Stimulated activated CD8-positive, alpha-beta memory T cell treated with anti-CD3 and anti-CD28 coated beads, Interleukin-2, amount 100 ng/mL, for 1 hour (primary cell): ENCODE measurements around the gene SLC27A3.

Source experiments
- DNase-seq, 2 donors: peaks; one replicate each; pipeline ENCODE4 v3.0.0-alpha.2; 2020; ENCODE audit warnings: low read depth in 2 of 2

SLC27A3 gene

GRCh38 chr1:153799566-153800465 is 24.6 kb downstream of the SLC27A3 start:
- DNase-seq = no peak

DNA sequence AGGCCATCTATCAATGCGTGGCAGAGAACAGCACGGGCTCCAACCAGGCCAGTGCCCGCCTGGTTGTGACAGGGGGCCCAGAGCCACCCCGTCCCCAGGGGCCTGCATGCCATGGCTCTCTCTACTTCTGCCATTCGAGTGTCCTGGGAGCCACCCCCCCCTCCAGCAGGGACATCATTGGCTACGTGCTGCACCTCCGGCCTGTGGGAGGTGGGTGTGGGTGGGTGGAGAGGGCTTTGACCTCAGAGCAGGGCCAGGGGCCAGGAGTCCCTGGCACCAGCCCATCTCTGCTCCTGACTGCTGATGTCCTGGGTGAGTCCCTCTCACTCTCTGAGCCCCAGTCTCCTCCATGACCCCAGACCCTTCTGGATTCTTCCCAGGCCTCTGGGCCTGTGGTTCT is 25.3 kb downstream of the SLC27A3 start:
- DNase-seq = no peak

DNA sequence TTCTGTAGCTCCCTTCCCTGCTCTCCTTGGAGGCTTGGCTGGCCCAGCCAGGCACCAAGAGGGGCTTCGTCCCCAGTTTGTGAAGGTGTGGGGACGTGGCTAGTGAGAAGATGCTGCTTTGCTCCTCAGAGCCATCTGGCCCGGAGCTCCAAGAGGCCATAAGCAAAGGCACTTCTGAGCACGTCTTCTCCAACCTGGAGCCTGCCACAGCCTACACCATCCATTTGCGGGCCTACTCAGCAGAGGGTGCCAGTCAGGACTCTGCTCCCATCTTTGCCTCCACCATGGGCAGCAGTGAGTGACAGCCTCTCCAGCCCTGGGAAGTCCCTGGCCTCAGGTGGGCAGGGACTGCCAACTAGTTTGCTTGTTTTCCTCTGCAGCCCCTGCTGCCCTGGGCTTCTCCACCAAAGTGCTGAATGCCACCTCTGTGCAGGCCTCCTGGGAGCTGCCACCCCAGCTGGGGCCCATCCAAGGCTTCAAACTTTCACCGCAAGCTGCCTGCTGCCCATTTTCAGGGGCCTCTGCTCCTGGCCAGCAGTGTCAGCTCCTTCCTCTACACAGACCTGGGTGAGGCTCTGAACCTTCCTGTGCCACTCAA is 25.9 kb downstream of the SLC27A3 start:
- no peak for DNase-seq

DNA sequence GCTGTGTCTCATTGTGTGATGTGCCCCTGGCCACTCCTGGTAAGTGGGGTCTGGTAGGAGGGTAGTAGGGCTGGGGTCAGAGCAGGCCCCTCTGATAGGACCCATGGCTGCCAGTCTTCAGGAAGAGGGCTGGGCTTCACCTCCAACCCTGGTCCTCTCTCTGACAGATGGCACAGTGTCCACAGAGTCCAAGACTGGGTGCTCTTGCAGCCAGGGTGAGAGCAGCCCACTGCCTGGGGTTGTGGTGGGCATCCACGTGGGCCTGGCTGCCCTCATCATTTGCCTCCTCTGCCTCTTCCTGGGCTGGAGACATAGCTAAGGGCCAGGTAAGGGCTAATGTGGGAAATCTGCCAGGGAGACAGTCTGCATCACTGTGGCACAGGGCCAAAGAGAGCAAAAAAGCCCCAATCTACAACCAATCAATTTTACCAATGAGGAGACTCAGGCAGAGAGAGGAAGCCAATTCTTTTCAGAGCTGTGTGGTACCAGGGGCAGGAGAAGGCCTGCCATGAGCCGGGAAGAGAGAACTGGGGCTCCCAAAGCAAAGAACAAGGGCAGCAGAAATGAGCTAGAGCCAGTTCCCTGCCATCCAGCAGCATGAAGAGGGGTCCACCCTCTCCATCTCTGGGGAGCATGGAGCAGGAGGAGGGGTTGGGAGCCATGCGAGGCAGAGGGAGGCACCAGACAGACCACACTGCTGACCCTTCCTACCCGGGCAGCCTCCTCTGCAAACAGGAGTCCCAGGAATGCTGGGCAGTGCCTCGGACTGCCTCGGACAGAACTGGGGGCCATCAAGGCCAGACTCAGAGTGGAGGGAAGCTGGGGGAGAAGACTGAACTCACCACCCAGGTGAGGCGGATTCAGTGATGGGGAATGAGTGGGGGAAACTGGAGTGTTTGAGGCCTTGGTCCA is 26.8 kb downstream of the SLC27A3 start:
- DNase-seq = no peak

DNA sequence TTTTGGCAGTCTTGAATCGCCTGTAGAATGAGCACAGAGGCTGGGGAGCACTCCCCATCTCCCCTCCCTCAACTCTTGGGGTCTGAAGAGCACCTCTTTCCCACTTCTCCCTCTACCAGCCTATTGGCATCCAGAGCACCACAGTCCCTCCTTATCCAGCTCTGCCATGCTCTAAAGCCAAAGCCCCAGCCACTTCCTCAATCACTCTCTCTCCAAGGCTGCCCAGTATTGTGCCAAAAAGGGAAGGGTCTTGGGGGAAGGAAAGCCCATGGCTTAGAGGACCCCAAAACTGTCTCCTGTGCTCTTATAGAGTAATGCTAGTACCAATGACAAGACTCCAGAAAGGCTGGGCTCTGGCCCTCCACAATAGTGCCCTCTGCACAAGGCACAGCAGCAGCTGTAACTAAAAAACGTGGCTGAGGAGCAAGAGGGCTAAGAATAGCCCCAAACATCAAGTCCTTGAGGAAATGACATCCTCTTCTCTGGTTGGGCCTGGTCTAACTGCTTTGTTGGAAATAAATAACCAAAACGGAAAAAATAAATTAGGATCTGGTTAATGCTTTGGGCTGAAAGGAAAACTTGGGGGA is 28.4 kb downstream of the SLC27A3 start:
- no peak for DNase-seq

DNA sequence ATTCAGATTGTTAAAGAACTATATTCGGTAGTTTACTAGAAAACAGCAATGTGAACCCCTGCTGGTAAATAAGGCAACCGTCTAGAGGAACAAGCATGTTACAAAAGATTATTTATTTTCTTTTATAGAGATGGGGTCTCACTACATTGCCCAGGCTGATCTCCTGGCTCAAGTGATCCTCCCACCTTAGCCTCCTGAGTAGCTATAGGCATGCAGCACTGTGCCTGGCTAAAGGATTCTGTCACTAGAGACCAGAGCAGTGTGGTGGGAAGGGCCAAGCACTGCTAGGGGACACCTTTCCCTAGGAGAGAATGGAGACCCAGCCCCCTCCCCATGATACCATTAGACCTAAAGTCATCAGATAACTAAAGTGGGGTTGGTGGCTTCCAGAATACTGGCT is 28.9 kb downstream of the SLC27A3 start:
- no peak for DNase-seq

DNA sequence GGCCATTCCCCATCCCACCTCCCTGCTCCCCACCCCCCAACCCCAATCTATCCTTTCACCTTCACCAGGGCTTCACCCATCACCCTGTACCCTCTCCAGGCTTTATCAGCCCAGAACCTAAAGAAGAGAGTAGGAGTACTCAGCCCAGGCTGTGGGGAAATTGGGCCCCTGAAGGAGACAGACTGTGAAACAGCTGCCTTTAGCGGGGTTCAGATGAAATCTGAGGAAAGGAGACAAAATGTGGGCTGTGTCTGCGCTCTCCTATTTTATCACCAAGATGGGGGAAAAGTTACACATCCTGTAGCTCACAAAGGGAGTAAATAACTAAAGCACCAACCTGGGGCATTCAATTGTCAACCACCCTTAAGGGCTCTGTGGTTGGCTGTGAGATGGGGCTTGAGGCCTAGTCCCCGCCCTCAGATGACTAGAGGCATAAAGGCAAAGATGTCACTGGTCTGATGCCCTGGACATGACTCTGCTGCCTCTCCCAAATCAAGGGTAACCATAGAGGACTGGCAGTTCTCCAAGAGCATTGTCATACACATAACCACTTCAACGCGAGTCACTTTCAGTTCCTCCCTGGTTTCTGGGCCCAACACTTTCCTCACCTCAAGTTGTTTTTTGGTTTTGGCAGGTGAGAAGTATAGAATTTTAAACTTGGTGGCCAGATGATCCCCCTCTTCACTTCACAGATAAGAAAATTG is 30.0 kb downstream of the SLC27A3 start:
- DNase-seq = peak; percentile 33 to 36

DNA sequence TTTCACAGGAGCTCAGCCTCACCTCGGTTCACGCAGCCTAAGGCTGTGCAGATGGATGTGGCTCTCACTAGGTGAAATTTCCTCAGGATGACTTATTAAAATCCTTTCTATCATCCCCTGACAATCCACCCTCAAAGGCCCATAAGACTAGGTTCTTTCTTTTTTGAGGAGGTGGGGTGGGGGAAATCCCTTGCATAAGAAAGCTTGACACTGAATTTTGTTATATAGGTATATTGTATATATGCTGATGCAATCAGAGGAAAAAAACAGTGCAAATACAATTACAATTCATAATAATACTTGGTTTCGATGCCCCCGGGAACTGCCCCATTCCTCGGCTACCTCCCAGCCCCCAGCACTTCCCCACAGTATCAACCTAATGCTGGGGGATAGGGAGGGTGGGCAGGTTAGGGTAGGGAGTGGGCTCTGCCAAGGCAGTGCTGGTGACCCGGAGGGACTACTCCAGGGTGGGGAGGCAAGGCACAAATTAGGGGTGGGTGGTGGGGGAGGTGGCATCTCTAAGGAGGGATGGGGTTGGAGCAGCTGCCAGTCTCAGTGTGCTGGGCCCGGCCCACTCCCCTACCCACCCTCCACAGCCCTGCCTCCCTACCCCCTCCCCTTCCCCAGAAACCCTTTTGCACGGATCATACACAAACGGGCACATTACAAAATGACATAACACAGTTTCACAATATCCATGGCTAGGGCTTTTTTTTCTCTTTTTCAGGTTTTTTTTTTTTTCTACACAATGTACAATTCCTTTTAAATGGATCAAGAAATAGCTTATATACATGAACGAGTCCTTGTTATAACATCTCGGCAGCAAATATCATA is 30.9 kb downstream of the SLC27A3 start:
- DNase-seq = no peak

GRCh38 chr1:153816283-153816889 is 41.2 kb downstream of the SLC27A3 start:
- no peak for DNase-seq

- no peak for DNase-seq
These were observed 43.7 kb downstream of the SLC27A3 start for GRCh38 chr1:153818876-153819275.

DNA sequence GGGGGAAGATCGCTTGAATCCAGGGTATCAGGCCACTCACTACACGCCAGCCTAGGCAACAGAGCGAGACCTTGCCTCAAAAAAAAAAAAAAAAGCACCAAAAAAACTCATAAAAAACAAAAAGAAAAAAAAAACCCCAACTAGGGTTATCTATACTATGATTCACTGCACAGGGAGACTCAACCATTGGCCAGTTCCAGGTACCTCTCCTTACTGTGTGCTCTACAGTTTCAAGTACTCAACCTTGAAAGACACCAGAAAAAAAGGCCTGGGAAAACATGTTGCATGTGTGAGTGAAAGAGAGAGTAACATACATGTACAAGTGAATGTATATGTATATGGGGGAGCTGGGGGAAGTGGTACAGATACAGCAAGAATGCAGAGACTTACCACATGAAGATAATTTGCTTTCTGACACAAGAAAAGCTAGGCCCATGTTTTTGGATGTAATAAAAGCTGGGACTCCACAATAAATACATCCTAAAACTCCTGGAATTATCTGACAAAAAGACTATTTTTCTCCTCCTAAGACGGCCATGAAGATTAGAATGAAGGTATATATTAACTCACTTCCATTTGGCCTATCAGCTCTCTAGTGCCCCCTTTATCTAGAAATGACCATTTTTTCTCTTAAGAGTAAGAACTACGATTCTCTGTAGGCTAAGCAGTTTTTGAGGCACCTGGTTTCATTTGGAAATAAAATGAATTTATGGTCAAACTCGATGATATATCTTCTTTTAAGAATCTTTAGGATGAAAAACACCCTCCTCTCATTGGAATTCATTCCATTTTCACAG is 52.2 kb downstream of the SLC27A3 start:
- DNase-seq = no peak
